Suprapubic skin (tissue), 4 donors: ENCODE data around the gene BGLAP. TPM values are rescaled to one million over a fixed set of nuclear protein-coding genes. Genes with fewer than 3 reads are reported as not detected.

Source experiments
- DNase-seq, 2 donors: peaks; one replicate each; pipeline ENCODE4 v3.0.0-alpha.2; 2019; ENCODE audit warnings: low spot score in 2 of 2
- H3K27ac ChIP-seq: fragments of 200-600 bp; sonication (generic); one replicate; pipeline ENCODE4 v1.5.1; 2019
- H3K27me3 ChIP-seq: fragments of 200-600 bp; sonication (generic); one replicate; pipeline ENCODE4 v1.5.1; 2019
- H3K36me3 ChIP-seq: fragments of 200-600 bp; sonication (generic); one replicate; pipeline ENCODE4 v1.5.1; 2019
- H3K4me1 ChIP-seq: fragments of 200-600 bp; sonication (generic); one replicate; pipeline ENCODE4 v1.5.1; 2019
- H3K4me3 ChIP-seq: fragments of 200-600 bp; sonication (generic); one replicate; pipeline ENCODE4 v1.5.1; 2019; ENCODE audit warnings: mild to moderate bottlenecking
- H3K9me3 ChIP-seq: fragments of 200-600 bp; sonication (generic); one replicate; pipeline ENCODE4 v1.5.1; 2019
- CTCF ChIP-seq, 2 donors: fragments of 200-600 bp in 1 of 2; fragments of 450-650 bp in 1 of 2; sonication (generic) in 1 of 2; IDR thresholded peaks; one replicate each; pipeline ENCODE4 v1.5.1; 2016 to 2019; ENCODE audit warnings: antibody characterized with exemption in 2 of 2, mild to moderate bottlenecking in 1 of 2, moderate library complexity in 1 of 2
- EP300 ChIP-seq: sonication (generic); formaldehyde crosslinking; IDR thresholded peaks from one replicate; pipeline ENCODE4 v1.6.1; 2017; ENCODE audit warnings: antibody characterized with exemption
- POLR2A ChIP-seq, 2 donors: fragments of 450-650 bp; IDR thresholded peaks; one replicate each; pipeline ENCODE4 v1.6.1; 2017; ENCODE audit warnings: antibody characterized with exemption in 2 of 2, mild to moderate bottlenecking in 2 of 2, moderate library complexity in 2 of 2
- POLR2AphosphoS5 ChIP-seq, 3 donors: sonication (generic); formaldehyde crosslinking; IDR thresholded peaks; one replicate each; pipeline ENCODE4 v1.6.1; 2017; ENCODE audit warnings: antibody characterized with exemption in 3 of 3
- WGBS: methylation state at CpG from one replicate; pipeline ENCODE4 v1.1.5; 2018; 5-methylcytosine and 5-hydroxymethylcytosine counted together
- total RNA-seq, 4 donors: library from RNA; depleted of rRNA; stranded (reverse); fragments of >200 nt; gene quantifications; one replicate each; pipeline ENCODE4 v1.1.0, GENCODE V29; 2016

Gene BGLAP
- total RNA-seq, 4 donors from 2014 or later = 1.2 to 4.4 TPM; not detected in 2

- H3K4me1 ChIP-seq = peaks cover 28% of the 10 kb centered on the region
- TF ChIP-seq CTCF (IDR thresholded peaks at IDR 0.05) (no peak), POLR2AphosphoS5 (IDR thresholded peaks at IDR 0.05) (no peak), POLR2A (IDR thresholded peaks at IDR 0.05) (no peak), EP300 (no peak)
- peaks cover 40% of the 10 kb centered on the region for H3K36me3 ChIP-seq
- H3K9me3 ChIP-seq = no peaks in the 10 kb centered on the region
- no peak for DNase-seq
- H3K27ac ChIP-seq = no peak overlapping the region
- no peaks in the 10 kb centered on the region for H3K27me3 ChIP-seq
- no peak overlapping the region for H3K4me3 ChIP-seq
- 89% methylated on average over 3 of the region's 3 CpGs for WGBS
These were observed 37.9 kb downstream of the BGLAP start for GRCh38 chr1:156279837-156280236.

- TF ChIP-seq POLR2AphosphoS5 (IDR thresholded peaks at IDR 0.05) = no peak
- TF ChIP-seq EP300 = no peak
- TF ChIP-seq POLR2A (IDR thresholded peaks at IDR 0.05) = no peak
- no peak for TF ChIP-seq CTCF (IDR thresholded peaks at IDR 0.05)
- H3K27me3 ChIP-seq = no peaks in the 10 kb centered on the region
- peak overlapping the region; percentile 86 for H3K4me3 ChIP-seq
- peaks cover 36% of the 10 kb centered on the region for H3K36me3 ChIP-seq
- WGBS = 18% methylated on average over 8 of the region's 8 CpGs
- H3K4me1 ChIP-seq = peaks cover 43% of the 10 kb centered on the region
- DNase-seq = no peak
- no peak overlapping the region for H3K27ac ChIP-seq
- no peaks in the 10 kb centered on the region for H3K9me3 ChIP-seq
These were observed 39.3 kb downstream of the BGLAP start for GRCh38 chr1:156281281-156281680.

GRCh38 chr1:156281693-156282478 lies 39.9 kb downstream of the BGLAP start:
- peaks cover 34% of the 10 kb centered on the region for H3K36me3 ChIP-seq
- H3K4me3 ChIP-seq = peak overlapping the region; percentile 86
- no peak for DNase-seq
- H3K4me1 ChIP-seq = peaks cover 43% of the 10 kb centered on the region
- WGBS = 8% methylated on average over 22 of the region's 22 CpGs
- H3K27me3 ChIP-seq = no peaks in the 10 kb centered on the region
- H3K9me3 ChIP-seq = no peaks in the 10 kb centered on the region
- TF ChIP-seq EP300 (no peak), POLR2A (IDR thresholded peaks at IDR 0.05) (no peak), CTCF (IDR thresholded peaks at IDR 0.05) (no peak), POLR2AphosphoS5 (IDR thresholded peaks at IDR 0.05) (no peak)
- peak overlapping the region; percentile 94 for H3K27ac ChIP-seq

- Histone ChIP-seq H3K27ac (peak within 1 kb of the TSS; percentile 94), H3K9me3 (no peaks in the 10 kb centered on the region), H3K36me3 (peaks cover 28% of the 10 kb centered on the region), H3K4me1 (peaks cover 43% of the 10 kb centered on the region), H3K4me3 (peak within 1 kb of the TSS; percentile 86), H3K27me3 (no peaks in the 10 kb centered on the region)
- peak; percentile 57 to 94 (median 81) for TF ChIP-seq POLR2AphosphoS5 (IDR thresholded peaks at IDR 0.05)
- TF ChIP-seq CTCF (IDR thresholded peaks at IDR 0.05) = no peak
- TF ChIP-seq POLR2A (IDR thresholded peaks at IDR 0.05) = peak; percentile 79 to 89
- peak; percentile 97 for DNase-seq
- WGBS = 0% methylated on average over 22 of the region's 50 CpGs
These were observed 40.7 kb downstream of the BGLAP start, which contains the start of gene SMG5 for GRCh38 chr1:156282479-156283222. TSS of gene SMG5 (minus strand) at chr1:156282825. CDS start at chr1:156282680, 145 bp downstream.

GRCh38 chr1:156283521-156283920 lies 41.5 kb downstream of the BGLAP start:
- Histone ChIP-seq H3K4me3 (peak overlapping the region; percentile 86), H3K4me1 (peaks cover 43% of the 10 kb centered on the region), H3K36me3 (peaks cover 21% of the 10 kb centered on the region), H3K27me3 (no peaks in the 10 kb centered on the region), H3K9me3 (no peaks in the 10 kb centered on the region), H3K27ac (peak overlapping the region; percentile 94)
- TF ChIP-seq POLR2A (IDR thresholded peaks at IDR 0.05) = no peak
- 77% methylated on average over 1 of the region's 1 CpG for WGBS
- DNase-seq = no peak
